Raji (cell line): ENCODE results near the gene PLPPR1.

ENCODE experiments used
- POLR2A ChIP-seq: IDR thresholded peaks from 2 replicates; pipeline ENCODE4 v1.6.1; 2011; ENCODE audit warnings: low read depth, low read length, control low read depth; ENCODE audit not compliant: insufficient read depth

Gene PLPPR1

DNA sequence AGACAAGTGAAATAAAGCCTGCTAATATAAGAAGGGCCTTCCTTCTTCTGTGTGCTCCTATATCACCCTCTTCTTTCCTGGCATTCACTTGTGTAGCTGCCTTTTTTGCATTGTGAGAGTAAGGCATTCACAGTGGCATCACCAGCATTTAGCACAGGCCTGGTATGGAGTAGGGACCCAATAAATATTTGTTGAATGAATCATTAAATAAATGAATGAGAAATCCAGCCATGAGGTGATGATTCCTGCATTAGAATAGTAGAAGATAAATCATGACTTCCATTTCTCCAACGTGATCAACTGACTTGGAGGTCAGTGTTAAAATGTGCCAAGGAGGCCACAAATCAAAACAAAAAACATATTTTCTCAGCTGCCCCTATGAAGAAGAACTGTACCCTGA is 3.9 kb downstream of the PLPPR1 start:
- no peak for TF ChIP-seq POLR2A

DNA sequence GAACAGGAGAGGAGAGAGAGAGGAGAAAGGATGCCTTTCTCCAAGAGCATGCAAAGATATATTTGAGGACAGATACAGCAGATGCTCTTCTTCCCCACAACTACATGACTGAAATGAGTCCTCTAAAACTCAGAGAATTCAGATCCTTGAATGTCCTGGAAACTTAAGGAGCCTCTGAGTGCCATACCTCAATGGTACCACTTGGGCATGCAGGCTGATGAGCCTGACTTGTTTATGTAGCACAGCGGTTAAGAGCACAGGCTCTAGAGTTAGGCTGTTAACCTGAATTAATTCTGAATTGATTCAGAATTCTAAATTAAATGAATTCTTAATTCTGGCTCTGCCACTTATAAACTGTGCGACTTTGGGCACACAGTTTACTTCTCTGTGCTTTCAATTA is 5.7 kb downstream of the PLPPR1 start:
- TF ChIP-seq POLR2A, result no peak

DNA sequence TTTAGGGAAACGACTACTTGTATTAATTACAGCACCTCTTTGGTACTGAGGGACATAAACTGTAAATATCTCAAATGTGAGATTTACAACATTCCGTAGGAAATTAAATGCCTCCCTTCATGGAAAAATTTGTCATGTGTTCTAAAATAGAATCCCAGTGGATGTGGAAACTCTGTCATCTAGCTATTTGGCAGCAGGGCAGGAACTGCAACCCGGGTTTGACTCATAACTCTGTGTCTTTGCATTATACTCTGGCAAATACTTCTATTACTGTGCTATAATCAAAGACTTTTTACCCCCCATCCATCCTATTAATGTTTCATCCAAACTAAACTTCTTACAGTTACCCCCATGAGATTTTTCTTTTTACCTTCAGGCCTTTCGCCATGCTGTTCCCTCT is 6.6 kb downstream of the PLPPR1 start:
- no peak for TF ChIP-seq POLR2A

DNA sequence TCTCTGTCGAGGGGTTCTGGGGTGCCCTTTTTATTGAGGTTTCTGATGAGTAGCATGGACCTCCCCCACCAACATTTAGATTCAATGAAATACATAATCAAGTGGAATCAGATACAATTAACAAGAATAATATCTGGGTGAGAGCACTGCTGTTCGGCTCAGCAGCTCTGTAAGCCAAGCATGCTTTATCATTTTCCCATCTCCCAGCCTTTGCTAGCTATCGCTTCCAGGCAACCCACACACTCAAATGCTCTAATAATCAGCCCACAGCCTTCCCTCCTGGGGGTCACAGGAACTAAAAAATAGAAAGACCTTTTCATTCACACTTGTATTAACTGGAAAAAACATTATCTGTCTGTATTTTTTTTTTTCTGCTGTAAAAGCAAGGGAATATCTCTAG is 8.9 kb downstream of the PLPPR1 start:
- TF ChIP-seq POLR2A, result no peak

DNA sequence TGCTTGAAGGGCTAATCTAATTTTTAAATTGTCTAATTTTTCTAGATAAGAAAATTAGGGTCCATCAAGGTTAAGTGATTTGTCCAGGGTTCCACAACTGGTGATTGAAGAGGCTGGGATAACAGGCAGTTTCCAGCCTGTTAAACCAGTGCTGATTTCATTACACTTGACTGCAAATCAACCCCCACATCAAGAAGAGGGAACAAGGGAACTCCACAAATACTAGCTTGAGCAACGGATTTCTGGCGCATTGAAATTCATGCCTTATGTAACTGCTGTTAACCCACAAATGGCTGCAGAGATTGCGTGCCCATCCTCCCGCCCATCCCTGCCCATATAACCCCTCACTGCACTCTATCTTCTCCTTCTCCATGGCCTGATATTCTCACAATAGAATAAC is 10.0 kb downstream of the PLPPR1 start:
- no peak for TF ChIP-seq POLR2A

DNA sequence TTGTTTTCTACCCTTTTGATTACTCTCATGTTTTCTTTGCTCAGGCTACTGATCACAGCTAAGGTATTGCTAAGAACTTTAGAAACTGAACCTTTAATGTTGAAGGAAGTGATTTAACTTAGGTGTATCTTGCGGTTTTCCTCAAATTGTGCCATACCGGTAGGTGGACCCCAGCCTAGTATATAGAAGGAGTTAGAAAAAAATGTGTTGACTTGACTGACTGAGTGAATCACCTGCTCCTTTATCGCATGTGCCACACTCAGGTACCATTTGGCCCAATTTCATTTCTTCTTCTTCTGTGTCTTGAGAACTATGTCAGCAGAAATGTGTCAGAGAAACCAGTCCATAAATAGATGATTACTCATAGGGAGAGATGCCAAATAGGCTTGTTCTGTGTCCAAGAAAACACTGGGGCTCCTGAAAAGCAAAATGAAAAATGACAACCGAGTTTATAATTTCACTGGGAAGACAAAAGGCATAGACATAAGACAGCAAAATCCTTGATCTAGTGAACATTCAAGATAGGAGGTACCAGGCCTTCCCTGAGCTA is 19.4 kb downstream of the PLPPR1 start:
- TF ChIP-seq POLR2A, result no peak

DNA sequence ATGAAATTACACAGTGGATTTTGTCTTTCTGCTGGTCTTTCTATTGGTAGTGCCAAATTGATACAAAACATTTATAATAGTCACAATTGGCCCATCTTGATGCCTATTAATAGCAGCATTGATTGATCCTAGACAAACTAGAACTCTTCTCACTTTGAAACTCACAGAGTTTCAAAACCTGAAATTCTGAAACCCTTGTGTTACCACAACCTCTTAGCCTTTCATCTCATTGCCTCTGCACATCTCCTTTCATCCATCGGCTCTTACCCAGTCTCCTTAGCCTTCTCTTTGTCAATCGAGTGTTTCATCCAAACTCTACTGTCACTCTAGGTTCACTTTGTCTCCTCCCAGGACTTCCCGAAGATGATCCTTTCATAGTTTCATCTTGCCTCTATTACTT is 22.1 kb downstream of the PLPPR1 start:
- TF ChIP-seq POLR2A, result no peak

DNA sequence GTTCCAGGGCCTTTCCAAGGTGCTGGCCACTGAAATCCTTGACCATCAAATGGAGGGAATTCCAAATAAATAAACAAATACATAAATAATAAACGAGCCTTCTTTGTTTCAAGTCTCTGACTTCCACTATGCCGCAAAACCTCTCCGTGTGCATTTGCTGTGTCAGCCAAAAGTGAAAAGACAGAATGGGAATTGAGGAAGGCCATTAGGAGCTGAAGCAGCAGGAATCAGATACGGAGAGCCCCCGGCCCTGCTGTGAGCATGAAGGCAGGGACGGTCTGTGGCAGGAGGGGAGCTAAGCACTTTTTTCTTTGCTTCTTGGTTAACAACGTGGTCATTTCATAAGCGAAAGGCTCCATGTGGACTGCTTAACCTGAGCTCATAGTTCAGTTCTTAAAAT is 26.1 kb downstream of the PLPPR1 start:
- no peak for TF ChIP-seq POLR2A

DNA sequence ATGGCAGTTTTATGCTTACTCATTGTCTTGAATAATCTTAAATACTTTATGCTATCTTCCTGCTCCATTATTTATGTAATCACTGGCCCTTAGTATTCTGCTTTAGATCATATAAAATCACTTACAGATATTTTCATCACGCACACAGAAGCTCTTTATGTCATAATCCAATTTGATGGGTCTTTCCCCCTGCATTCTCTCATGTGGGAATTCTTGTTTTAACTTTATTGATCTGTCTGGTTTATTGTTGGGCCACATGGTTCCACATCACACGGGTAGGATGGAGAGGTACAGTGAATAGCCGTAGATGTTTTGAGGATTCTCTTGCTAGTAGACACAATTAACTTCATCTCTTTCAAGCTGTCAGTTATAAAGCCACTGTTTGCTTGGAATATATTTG is 27.0 kb downstream of the PLPPR1 start:
- TF ChIP-seq POLR2A, result no peak

DNA sequence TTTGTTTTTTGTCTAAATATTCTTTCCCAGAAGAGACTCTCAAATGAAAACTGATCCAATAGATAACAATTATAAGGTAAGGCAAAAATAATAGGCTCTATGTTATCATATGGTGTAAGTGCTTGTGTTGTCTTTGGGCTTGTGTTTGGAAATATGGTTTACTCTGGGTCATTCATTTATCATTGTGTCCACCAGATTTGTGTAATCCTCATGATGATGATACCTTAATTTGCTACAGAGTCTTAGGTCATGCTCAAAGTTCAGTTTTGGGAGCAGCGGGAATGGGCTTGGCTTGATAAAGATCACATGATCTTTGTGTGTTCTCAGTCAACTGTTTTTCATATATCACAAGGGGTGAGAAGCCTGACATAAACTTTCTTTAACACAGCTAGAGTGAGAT is 34.2 kb downstream of the PLPPR1 start:
- TF ChIP-seq POLR2A, result no peak

DNA sequence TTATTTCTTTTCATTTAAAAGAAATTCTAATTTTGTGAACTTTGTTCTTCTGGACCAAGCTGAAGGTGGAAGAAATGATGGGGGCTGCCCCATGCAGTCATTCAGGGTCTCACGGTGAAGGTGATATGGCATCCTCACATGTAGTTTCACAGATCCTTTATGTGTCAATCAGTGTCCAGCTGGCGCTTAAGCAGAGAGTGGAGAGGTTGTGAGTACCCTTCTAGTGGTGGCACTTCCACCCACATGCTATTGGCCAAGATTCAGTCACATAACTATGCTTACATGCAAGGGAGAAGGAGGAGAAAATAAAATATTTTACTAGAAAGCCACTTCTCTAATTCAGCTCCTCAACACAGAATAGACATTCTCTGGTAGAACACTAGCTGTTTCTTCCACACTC is 34.7 kb downstream of the PLPPR1 start:
- TF ChIP-seq POLR2A, result no peak

DNA sequence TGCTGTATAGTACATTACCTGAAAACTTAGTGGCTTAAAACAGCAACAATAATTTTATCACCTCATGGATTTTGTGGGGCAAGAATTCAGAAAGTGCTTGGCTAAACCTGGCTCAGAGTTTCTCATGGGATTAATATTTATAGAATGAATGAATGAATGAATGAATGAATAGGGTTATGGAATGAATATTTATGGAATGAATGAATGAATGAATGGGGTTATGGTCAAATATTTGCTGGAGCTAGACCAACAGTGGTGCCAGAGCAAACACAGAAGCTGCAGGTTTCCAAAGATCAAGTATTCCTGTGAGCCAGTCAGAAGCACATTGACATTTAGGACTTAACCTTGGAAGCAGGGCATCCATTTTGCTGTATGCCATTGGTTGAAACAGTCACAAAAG is 35.7 kb downstream of the PLPPR1 start:
- TF ChIP-seq POLR2A, result no peak

DNA sequence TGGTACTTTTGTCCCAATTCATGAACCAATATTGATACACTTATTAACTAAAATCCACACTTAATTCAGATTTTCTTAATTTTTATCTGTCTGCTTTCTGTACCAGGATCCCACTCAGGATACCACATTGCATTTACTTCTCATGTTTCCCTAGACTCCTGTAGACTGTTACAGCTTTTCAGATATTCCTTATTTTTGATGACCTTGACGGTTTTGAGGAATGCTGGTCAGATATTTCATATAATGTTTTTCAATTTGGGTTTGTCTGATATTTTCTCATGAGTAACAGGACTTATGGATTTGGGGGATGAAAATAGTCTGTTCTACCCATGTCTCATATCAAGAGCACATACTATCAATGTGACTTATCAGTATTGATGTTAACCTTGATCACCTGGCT is 37.4 kb downstream of the PLPPR1 start:
- no peak for TF ChIP-seq POLR2A

DNA sequence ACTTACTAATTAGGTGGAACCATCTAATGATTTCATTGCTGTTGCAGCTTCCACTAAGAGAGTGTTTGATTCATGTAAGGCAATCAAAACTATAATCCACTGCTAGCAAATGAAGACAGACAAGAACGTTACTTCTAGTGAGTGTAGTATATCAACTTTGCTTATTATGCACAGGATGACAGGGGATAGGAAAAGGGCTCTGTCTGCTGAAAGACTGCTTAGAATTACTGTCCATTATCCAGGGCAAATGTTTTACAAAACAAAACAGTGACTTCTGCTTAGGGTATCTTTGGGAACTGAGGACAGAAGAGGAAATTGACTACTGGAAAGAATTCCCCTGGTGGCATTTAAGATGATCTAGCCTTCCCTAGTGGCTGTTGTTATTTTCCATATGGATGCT is 40.2 kb downstream of the PLPPR1 start:
- no peak for TF ChIP-seq POLR2A

DNA sequence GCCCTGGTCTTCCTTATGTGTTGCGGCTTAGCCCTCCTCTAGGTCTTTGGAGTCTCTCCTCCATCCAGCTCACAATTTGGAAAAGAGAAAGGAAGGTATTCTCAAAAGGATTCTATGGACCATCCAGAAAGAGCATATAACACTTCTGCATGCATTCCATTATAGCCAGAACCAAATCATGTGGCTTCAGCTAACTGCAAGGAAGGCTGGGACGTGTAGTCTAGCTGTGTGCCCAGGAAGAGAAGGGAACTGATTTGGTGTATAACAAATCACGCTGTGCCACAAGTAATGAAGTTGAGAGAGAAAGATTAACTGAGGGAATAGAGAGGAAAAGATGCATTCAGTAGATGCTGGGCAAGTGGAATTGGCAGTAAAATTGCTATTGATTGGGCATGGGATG is 43.7 kb downstream of the PLPPR1 start:
- TF ChIP-seq POLR2A, result no peak

DNA sequence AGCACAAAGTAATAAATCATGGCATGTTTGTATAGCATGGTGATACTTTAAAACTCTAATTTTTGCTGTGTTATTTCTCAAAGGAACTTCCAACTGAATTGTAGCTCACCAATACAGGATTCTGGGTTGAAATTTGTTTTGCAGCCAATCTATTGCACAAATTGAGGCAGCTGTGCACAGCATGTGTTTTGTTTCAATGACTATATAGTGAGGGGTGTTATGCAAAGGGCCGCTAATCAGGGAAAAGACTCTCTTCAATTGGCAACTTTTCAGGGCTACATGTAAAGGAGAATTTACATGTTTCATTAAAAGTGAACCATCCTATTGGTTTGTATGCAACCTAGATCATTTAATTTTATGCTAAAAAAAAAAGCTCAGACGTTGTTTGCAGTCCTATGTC is 44.6 kb downstream of the PLPPR1 start:
- no peak for TF ChIP-seq POLR2A

DNA sequence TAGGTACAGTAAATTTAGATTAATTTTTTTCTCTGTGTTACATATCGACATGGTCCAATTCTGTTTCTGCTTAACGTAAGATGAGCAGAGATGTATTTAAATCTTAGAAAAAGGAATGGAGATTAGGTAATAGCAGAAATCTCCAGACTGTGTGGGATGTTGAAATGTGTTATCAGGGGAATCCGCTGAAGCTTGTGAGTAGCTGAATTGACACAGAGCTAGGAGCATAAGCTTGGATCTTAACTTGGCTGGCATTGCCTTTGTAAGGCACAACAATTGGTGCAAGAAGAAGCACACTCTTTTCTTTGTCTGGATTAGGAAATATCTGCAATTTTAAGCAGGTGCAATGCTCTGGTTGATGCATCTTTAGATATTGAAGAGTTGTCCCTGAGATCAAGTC is 53.1 kb downstream of the PLPPR1 start:
- no peak for TF ChIP-seq POLR2A
